GM12891 (cell line): Measurements from ENCODE around the gene KLF16.

Source experiments
- POLR2A ChIP-seq: IDR thresholded peaks from 2 replicates; pipeline ENCODE4 v1.6.1; 2011; ENCODE audit warnings: low read depth, low read length, control low read depth
- POLR2AphosphoS5 ChIP-seq: IDR thresholded peaks from 2 replicates; pipeline ENCODE4 v1.6.1; 2011; ENCODE audit warnings: low read depth, low read length, control low read depth
- POU2F2 ChIP-seq: IDR thresholded peaks from 2 replicates; pipeline ENCODE4 v1.6.1; 2011; ENCODE audit warnings: low read depth, mild to moderate bottlenecking, control low read depth, low read length, moderate library complexity
- SPI1 ChIP-seq: IDR thresholded peaks from 2 replicates; pipeline ENCODE4 v1.6.1; 2011; ENCODE audit warnings: low read depth, low read length, control low read depth
- TAF1 ChIP-seq: IDR thresholded peaks from 2 replicates; pipeline ENCODE4 v1.6.1; 2011; ENCODE audit warnings: low read depth, low read length, control low read depth

GRCh38 chr19:1819341-1820255 is 43.8 kb downstream of the KLF16 start:
- no peak for TF ChIP-seq TAF1
- no peak for TF ChIP-seq POLR2AphosphoS5
- TF ChIP-seq POLR2A, result no peak
- no peak for TF ChIP-seq POU2F2
- TF ChIP-seq SPI1, result no peak
